Tibial artery (tissue), 4 donors: ENCODE measurements around the gene GRIK1.
"Not testable (repeated sequence)": the region's sequence is repeated elsewhere in the genome, so short reads cannot be mapped to it uniquely, and the experiment has no call there.

Experiments
- DNase-seq, 2 donors: peaks; one replicate each; pipeline ENCODE4 v3.0.0-alpha.2; 2019
- H3K27ac ChIP-seq, 2 donors: fragments of 200-600 bp; sonication (generic) in 1 of 2; 1 replicate in 1 of 2; 2 replicates in 1 of 2; pipeline ENCODE4 v1.5.1; 2018 to 2019; ENCODE audit warnings: mild to moderate bottlenecking in 1 of 2
- H3K27me3 ChIP-seq, 2 donors: fragments of 200-600 bp; sonication (generic) in 1 of 2; one replicate each; pipeline versions ENCODE4 v1.5.1 to v1.6.0; 2016 to 2019
- H3K36me3 ChIP-seq, 3 donors: fragments of 200-600 bp; sonication (generic) in 2 of 3; one replicate each; pipeline ENCODE4 v1.5.1; 2016 to 2019; ENCODE audit warnings: mild to moderate bottlenecking in 2 of 3
- H3K4me1 ChIP-seq, 4 donors: fragments of 200-600 bp; sonication (generic) in 2 of 4; 1 replicate in 3 of 4; 2 replicates in 1 of 4; pipeline ENCODE4 v1.5.1; 2016 to 2019
- H3K4me3 ChIP-seq, 2 donors: fragments of 200-600 bp; sonication (generic) in 1 of 2; 1 replicate in 1 of 2; 2 replicates in 1 of 2; pipeline ENCODE4 v1.5.1; 2018 to 2019; ENCODE audit warnings: mild to moderate bottlenecking in 2 of 2
- H3K9me3 ChIP-seq, 3 donors: fragments of 200-600 bp; sonication (generic) in 1 of 3; one replicate each; pipeline ENCODE4 v1.5.1; 2016 to 2019
- CTCF ChIP-seq, 2 experiments: fragments of 200-600 bp in 1 of 2; fragments of 450-650 bp in 1 of 2; IDR thresholded peaks; one replicate each; pipeline ENCODE4 v1.5.1; 2017 to 2019; ENCODE audit warnings: antibody characterized with exemption in 2 of 2, mild to moderate bottlenecking in 1 of 2, moderate library complexity in 1 of 2
- intact Hi-C: fragments of 100-400 bp; cut with DNase I; formaldehyde crosslinking; loops from one replicate; pipeline ENCODE4 v1.15.0; 2023; ENCODE audit warnings: low total_unique reads

Gene GRIK1

GRCh38 chr21:29961291-29962027, 21.7 kb upstream of the GRIK1 start:
- H3K9me3 ChIP-seq: no peaks in the 10 kb centered on the region
- H3K27ac ChIP-seq: no peak overlapping the region
- no peak for DNase-seq
- H3K4me3 ChIP-seq: no peak overlapping the region
- H3K4me1 ChIP-seq: no peaks in the 10 kb centered on the region
- no peak for TF ChIP-seq CTCF (IDR thresholded peaks at IDR 0.05)
- no peaks in the 10 kb centered on the region for H3K27me3 ChIP-seq
- intact Hi-C loops: no loop called here
- no peaks in the 10 kb centered on the region for H3K36me3 ChIP-seq

GRCh38 chr21:29958551-29958950, 18.8 kb upstream of the GRIK1 start:
- no peak for TF ChIP-seq CTCF (IDR thresholded peaks at IDR 0.05)
- no peak overlapping the region for H3K4me3 ChIP-seq
- H3K9me3 ChIP-seq: no peaks in the 10 kb centered on the region
- no peaks in the 10 kb centered on the region for H3K27me3 ChIP-seq
- no peak for DNase-seq
- no peaks in the 10 kb centered on the region for H3K36me3 ChIP-seq
- intact Hi-C loops: no loop called here
- H3K27ac ChIP-seq: no peak overlapping the region
- no peaks in the 10 kb centered on the region for H3K4me1 ChIP-seq

DNA sequence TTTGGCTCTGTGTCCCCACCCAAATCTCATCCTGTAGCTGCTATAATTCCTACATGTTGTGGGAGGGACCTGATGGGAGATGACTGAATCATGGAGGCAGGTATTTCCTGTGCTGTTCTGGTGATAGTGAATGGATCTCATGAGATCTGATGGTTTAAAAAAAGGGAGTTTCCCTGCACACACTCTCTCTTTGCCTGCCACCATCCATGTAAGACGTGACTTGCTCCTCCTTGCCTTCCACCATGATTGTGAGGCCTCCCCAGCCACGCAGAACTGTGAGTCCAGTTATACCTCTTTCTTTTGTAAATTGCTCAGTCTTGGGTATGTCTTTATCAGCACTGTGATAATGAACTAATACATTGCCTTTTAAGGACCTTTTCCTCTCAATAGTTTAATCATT, 18.2 kb upstream of the GRIK1 start:
- DNase-seq, H3K36me3 ChIP-seq, H3K4me3 ChIP-seq, H3K27ac ChIP-seq, H3K9me3 ChIP-seq, intact Hi-C loops, H3K27me3 ChIP-seq, H3K4me1 ChIP-seq: not testable (repeated sequence)

GRCh38 chr21:29953690-29954089, 13.9 kb upstream of the GRIK1 start:
- Histone ChIP-seq H3K27ac (no peak overlapping the region), H3K9me3 (no peaks in the 10 kb centered on the region), H3K27me3 (no peaks in the 10 kb centered on the region), H3K36me3 (no peaks in the 10 kb centered on the region), H3K4me1 (no peaks in the 10 kb centered on the region), H3K4me3 (no peak overlapping the region)
- no peak for DNase-seq
- TF ChIP-seq CTCF (IDR thresholded peaks at IDR 0.05): no peak
- intact Hi-C loops: no loop called here

DNA sequence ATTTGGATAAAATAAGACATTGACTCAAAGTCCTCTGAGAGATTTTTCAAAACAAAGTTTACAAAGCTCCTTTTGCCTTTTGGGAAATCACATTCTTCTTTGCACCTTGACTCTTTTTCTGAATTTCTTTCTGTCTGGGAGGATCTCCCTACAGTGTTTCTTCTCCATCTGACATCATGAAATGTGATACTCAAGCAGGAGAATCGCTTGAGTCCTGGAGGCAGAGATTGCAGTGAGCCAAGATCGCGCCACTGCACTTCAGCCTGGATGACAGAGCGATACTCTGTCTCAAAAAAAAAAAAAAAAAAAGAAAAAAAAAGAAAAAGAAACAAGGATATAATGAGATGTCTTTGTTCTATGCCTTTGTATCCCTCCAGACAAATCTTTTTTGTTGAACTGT, 13.3 kb upstream of the GRIK1 start:
- no peak overlapping the region for H3K4me3 ChIP-seq
- no peaks in the 10 kb centered on the region for H3K9me3 ChIP-seq
- no peaks in the 10 kb centered on the region for H3K27me3 ChIP-seq
- TF ChIP-seq CTCF (IDR thresholded peaks at IDR 0.05): no peak
- no peak for DNase-seq
- no peak overlapping the region for H3K27ac ChIP-seq
- intact Hi-C loops: no loop called here
- no peaks in the 10 kb centered on the region for H3K4me1 ChIP-seq
- no peaks in the 10 kb centered on the region for H3K36me3 ChIP-seq

DNA sequence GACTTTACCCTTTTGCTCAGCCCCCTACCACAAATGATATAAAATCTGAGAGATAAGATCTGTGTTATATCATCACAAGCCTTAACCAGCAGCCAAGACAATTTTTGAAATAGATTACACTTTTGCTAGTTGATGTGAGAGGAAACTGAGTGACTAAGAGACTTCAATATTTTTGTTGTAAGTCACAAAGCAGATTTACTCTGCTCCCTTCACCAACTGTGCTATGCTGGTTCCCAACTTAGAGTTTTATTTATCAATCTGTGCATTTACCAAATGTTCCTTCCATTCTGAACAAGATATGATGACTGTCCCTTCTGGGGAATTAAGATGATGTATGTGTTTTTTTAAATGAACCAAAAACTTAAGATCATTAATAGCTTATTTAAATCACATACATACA, 12.1 kb upstream of the GRIK1 start:
- no peaks in the 10 kb centered on the region for H3K36me3 ChIP-seq
- intact Hi-C loops: no loop called here
- DNase-seq: no peak
- H3K27me3 ChIP-seq: no peaks in the 10 kb centered on the region
- H3K4me1 ChIP-seq: no peaks in the 10 kb centered on the region
- H3K4me3 ChIP-seq: no peak overlapping the region
- no peak for TF ChIP-seq CTCF (IDR thresholded peaks at IDR 0.05)
- no peak overlapping the region for H3K27ac ChIP-seq
- H3K9me3 ChIP-seq: no peaks in the 10 kb centered on the region
